ENCODE results near the gene TIMM13.

Gene TIMM13

DNA sequence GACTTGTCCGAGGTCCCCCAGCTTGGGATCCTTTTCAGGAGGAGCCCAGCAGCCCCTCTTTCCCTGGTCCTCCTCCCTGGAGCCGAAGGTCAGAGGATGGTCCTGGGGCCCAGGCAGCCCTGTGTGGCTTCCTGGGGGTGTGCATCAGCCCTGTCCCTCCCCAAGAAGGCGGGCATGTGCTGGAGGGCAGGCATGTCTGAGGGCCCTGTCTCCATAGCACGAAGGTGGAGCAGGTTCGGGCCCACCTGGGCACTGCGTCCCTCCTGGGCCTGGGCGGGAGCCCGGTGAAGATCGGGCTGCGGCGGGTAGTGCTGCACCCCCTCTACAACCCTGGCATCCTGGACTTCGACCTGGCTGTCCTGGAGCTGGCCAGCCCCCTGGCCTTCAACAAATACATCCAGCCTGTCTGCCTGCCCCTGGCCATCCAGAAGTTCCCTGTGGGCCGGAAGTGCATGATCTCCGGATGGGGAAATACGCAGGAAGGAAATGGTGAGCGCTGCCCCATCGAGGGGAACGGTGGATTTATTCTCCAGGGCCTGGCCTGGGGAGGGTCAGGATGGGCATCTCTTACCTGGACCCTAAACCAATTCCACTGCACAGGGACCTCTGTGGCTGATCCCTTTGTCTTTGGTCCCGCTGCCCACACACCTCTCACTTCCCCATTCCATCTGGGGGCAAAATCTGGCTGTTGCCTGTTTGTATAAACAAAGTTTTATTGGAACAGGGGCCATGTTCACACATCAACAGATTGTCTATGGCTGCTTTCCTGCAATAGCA, 10.9 kb downstream of the TIMM13 start:
- Histone ChIP-seq H2AFZ (no peak overlapping the region), H3K79me2 (peaks cover 1% of the 10 kb centered on the region)
- TF ChIP-seq, protein P1, sequence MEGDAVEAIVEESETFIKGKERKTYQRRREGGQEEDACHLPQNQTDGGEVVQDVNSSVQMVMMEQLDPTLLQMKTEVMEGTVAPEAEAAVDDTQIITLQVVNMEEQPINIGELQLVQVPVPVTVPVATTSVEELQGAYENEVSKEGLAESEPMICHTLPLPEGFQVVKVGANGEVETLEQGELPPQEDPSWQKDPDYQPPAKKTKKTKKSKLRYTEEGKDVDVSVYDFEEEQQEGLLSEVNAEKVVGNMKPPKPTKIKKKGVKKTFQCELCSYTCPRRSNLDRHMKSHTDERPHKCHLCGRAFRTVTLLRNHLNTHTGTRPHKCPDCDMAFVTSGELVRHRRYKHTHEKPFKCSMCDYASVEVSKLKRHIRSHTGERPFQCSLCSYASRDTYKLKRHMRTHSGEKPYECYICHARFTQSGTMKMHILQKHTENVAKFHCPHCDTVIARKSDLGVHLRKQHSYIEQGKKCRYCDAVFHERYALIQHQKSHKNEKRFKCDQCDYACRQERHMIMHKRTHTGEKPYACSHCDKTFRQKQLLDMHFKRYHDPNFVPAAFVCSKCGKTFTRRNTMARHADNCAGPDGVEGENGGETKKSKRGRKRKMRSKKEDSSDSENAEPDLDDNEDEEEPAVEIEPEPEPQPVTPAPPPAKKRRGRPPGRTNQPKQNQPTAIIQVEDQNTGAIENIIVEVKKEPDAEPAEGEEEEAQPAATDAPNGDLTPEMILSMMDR (IDR thresholded peaks at IDR 0.05): no peak

DNA sequence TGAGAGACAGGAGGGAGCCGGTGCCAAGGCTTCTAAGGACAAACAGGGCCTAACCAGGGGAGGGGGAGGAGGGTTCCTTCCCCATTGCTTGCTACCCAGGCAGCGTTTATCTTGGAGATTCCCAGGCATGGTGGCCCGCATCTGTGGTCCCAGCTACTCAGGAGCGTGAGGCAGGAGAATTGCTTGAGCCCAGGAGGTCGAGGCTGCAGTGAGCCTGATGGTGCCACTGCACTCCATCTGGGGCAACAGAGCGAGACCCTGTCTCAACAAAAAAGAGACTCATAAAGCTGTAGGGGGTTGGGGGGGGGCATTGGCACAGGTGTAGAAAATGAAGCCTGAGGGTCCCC, 11.4 kb downstream of the TIMM13 start:
- TF ChIP-seq, protein P1 (IDR thresholded peaks at IDR 0.05): no peak
- H3K36me3 ChIP-seq (ENCODE audit: control insufficient read depth, insufficient read depth, low read length): no peaks in the 10 kb centered on the region
- no peak overlapping the region for H3K9ac ChIP-seq
- no peak overlapping the region for H2AFZ ChIP-seq
- no peak overlapping the region for H3K27ac ChIP-seq
- no peaks in the 10 kb centered on the region for H3K9me3 ChIP-seq (ENCODE audit: control insufficient read depth, low read length)
- no peaks in the 10 kb centered on the region for H3K4me1 ChIP-seq
- H3K4me2 ChIP-seq (ENCODE audit: low read length): no peak overlapping the region
- no peak overlapping the region for H3K4me3 ChIP-seq (ENCODE audit: low read depth, low read length)
- no peaks in the 10 kb centered on the region for H3K79me2 ChIP-seq
- no peaks in the 10 kb centered on the region for H3K27me3 ChIP-seq (ENCODE audit: control insufficient read depth, insufficient read depth, low read length)

More for the DNA sequence above, 10.9 kb downstream of the TIMM13 start:
- no peaks in the 10 kb centered on the region for H3K4me1 ChIP-seq
- H3K27ac ChIP-seq: no peak overlapping the region
- no peaks in the 10 kb centered on the region for H3K36me3 ChIP-seq (ENCODE audit: control insufficient read depth, insufficient read depth, low read length)
- H3K9me3 ChIP-seq (ENCODE audit: control insufficient read depth, low read length): no peaks in the 10 kb centered on the region
- H3K27me3 ChIP-seq (ENCODE audit: control insufficient read depth, insufficient read depth, low read length): no peaks in the 10 kb centered on the region
- H3K9ac ChIP-seq: no peak overlapping the region
- H3K4me3 ChIP-seq (ENCODE audit: low read depth, low read length): no peak overlapping the region
- no peak overlapping the region for H3K4me2 ChIP-seq (ENCODE audit: low read length)

DNA sequence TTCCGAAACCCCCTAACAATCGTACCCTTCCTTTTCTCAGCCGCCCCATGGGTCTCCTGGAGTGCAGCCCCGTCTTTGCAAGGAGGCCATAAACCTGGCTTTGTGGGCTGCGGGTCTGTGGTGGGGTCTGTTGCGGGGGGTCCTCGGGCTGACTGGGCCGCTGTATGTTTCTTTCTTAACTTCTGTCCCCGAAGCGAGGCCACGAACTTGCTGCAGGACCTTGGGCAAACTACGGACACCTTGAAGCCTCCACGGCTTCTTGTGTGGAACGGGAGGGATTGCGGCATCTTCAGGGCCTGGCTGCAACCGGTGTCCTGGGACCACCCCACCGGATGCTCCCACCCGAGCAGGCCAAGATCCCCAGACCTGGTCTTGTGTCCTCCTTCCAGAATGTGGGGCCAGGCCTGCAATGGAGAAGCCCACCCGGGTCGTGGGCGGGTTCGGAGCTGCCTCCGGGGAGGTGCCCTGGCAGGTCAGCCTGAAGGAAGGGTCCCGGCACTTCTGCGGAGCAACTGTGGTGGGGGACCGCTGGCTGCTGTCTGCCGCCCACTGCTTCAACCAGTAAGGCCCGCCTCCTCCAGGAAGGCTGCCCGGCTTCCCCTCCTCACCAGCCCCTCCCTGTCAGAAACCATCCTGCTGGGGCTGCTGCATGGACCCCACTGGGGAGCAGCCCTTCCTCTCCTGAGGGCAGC, 12.0 kb downstream of the TIMM13 start:
- TF ChIP-seq, protein P1 (IDR thresholded peaks at IDR 0.05): no peak
- H3K27ac ChIP-seq: no peak overlapping the region
- H3K36me3 ChIP-seq (ENCODE audit: control insufficient read depth, insufficient read depth, low read length): no peaks in the 10 kb centered on the region
- H3K79me2 ChIP-seq: no peaks in the 10 kb centered on the region
- no peak overlapping the region for H2AFZ ChIP-seq
- H3K4me2 ChIP-seq (ENCODE audit: low read length): no peak overlapping the region
- H3K4me3 ChIP-seq (ENCODE audit: low read depth, low read length): no peak overlapping the region
- no peaks in the 10 kb centered on the region for H3K27me3 ChIP-seq (ENCODE audit: control insufficient read depth, insufficient read depth, low read length)
- no peak overlapping the region for H3K9ac ChIP-seq
- no peaks in the 10 kb centered on the region for H3K9me3 ChIP-seq (ENCODE audit: control insufficient read depth, low read length)
- H3K4me1 ChIP-seq: no peaks in the 10 kb centered on the region

DNA sequence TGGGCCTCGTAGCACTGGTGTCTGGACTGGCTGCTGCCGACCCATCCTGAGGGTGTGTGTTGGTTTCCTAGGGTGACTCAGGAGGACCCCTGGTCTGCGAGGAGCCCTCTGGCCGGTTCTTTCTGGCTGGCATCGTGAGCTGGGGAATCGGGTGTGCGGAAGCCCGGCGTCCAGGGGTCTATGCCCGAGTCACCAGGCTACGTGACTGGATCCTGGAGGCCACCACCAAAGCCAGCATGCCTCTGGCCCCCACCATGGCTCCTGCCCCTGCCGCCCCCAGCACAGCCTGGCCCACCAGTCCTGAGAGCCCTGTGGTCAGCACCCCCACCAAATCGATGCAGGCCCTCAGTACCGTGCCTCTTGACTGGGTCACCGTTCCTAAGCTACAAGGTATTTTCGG, 13.8 kb downstream of the TIMM13 start:
- TF ChIP-seq, protein P1 (IDR thresholded peaks at IDR 0.05): no peak
- H3K4me2 ChIP-seq (ENCODE audit: low read length): no peak overlapping the region

More for the DNA sequence above, 13.8 kb downstream of the TIMM13 start:
- Histone ChIP-seq H3K79me2 (no peaks in the 10 kb centered on the region), H2AFZ (no peak overlapping the region), H3K4me1 (no peaks in the 10 kb centered on the region), H3K9ac (no peak overlapping the region), H3K4me3 (ENCODE audit: low read depth, low read length) (no peak overlapping the region), H3K9me3 (ENCODE audit: control insufficient read depth, low read length) (no peaks in the 10 kb centered on the region), H3K27me3 (ENCODE audit: control insufficient read depth, insufficient read depth, low read length) (no peaks in the 10 kb centered on the region), H3K27ac (no peak overlapping the region), H3K36me3 (ENCODE audit: control insufficient read depth, insufficient read depth, low read length) (no peaks in the 10 kb centered on the region)
